ENCODE data around the gene TMEM135.

DNA sequence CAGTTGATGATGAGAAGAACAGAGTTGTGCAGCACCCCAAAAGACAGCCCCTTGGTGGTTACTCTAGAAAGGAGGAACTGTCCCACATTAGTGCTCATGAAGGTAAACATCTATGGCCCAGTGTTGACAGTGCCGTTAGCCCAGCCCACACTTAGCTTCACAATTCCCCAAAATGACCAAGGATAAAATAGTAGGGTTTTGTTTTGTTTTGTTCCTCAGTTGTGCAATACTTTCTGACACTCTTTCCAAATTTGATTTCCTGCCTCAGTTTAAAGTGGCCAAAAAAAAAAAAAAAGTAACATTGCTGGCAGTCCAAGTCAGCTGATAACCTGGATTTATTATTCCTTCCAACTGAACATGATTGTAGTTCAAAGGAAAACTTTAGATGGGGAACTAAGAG is 269.4 kb downstream of the TMEM135 start:
- TF ChIP-seq, protein P1, sequence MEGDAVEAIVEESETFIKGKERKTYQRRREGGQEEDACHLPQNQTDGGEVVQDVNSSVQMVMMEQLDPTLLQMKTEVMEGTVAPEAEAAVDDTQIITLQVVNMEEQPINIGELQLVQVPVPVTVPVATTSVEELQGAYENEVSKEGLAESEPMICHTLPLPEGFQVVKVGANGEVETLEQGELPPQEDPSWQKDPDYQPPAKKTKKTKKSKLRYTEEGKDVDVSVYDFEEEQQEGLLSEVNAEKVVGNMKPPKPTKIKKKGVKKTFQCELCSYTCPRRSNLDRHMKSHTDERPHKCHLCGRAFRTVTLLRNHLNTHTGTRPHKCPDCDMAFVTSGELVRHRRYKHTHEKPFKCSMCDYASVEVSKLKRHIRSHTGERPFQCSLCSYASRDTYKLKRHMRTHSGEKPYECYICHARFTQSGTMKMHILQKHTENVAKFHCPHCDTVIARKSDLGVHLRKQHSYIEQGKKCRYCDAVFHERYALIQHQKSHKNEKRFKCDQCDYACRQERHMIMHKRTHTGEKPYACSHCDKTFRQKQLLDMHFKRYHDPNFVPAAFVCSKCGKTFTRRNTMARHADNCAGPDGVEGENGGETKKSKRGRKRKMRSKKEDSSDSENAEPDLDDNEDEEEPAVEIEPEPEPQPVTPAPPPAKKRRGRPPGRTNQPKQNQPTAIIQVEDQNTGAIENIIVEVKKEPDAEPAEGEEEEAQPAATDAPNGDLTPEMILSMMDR (IDR thresholded peaks at IDR 0.05) = no peak
- no peak for TF ChIP-seq POLR2A (IDR thresholded peaks at IDR 0.05)

Data from breast epithelium (tissue), 3 donors.